Suprapubic skin (tissue), 3 donors: ENCODE measurements around the gene DCP1A.

Source experiments
- EP300 ChIP-seq: sonication (generic); formaldehyde crosslinking; IDR thresholded peaks from one replicate; pipeline ENCODE4 v1.6.1; 2017; ENCODE audit warnings: antibody characterized with exemption
- POLR2A ChIP-seq, 2 donors: fragments of 450-650 bp; IDR thresholded peaks; one replicate each; pipeline ENCODE4 v1.6.1; 2017; ENCODE audit warnings: antibody characterized with exemption in 2 of 2, mild to moderate bottlenecking in 2 of 2, moderate library complexity in 2 of 2
- TF ChIP-seq, protein P1 (sequence below), 2 donors: fragments of 200-600 bp in 1 of 2; fragments of 450-650 bp in 1 of 2; sonication (generic) in 1 of 2; IDR thresholded peaks; one replicate each; pipeline ENCODE4 v1.5.1; 2016 to 2019; ENCODE audit warnings: antibody characterized with exemption in 2 of 2, mild to moderate bottlenecking in 1 of 2, moderate library complexity in 1 of 2

DNA sequence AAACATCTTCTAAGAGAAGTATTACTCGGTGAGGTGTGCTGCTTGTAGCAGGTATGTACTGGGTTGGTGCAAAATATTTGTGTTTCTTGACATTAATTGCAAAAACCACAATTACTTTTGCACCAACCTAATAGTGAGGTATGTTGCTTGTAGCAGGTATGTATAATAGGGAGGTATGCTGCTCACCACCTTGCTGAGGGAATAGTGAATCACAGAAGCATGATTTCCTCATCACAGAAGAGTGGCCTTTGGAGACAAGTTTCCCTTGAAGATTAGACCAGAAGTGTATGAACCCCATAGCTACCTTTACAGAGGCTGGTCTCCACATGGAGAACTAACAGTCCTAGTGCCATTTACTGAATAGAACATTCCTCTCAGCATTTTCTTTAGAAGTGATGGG lies 15.5 kb downstream of the DCP1A start:
- TF ChIP-seq POLR2A (IDR thresholded peaks at IDR 0.05) = no peak
- no peak for TF ChIP-seq EP300
- TF ChIP-seq, protein P1, sequence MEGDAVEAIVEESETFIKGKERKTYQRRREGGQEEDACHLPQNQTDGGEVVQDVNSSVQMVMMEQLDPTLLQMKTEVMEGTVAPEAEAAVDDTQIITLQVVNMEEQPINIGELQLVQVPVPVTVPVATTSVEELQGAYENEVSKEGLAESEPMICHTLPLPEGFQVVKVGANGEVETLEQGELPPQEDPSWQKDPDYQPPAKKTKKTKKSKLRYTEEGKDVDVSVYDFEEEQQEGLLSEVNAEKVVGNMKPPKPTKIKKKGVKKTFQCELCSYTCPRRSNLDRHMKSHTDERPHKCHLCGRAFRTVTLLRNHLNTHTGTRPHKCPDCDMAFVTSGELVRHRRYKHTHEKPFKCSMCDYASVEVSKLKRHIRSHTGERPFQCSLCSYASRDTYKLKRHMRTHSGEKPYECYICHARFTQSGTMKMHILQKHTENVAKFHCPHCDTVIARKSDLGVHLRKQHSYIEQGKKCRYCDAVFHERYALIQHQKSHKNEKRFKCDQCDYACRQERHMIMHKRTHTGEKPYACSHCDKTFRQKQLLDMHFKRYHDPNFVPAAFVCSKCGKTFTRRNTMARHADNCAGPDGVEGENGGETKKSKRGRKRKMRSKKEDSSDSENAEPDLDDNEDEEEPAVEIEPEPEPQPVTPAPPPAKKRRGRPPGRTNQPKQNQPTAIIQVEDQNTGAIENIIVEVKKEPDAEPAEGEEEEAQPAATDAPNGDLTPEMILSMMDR (IDR thresholded peaks at IDR 0.05) = no peak
